OCI-LY1 (cell line): Measurements from ENCODE around the gene VDAC1.

Experiments
- H2AFZ ChIP-seq: fragments of 200-600 bp; sonication (generic), shearing (Covaris generic); 2 replicates; pipeline ENCODE4 v1.6.0; 2014; ENCODE audit warnings: antibody characterized with exemption, mild to moderate bottlenecking, low read length
- H3F3A ChIP-seq: fragments of 200-600 bp; sonication (generic), shearing (Covaris generic); 2 replicates; pipeline ENCODE4 v1.6.0; 2014; ENCODE audit warnings: mild to moderate bottlenecking, antibody characterized with exemption, low read length, moderate library complexity; ENCODE audit not compliant: insufficient read depth
- H3K27ac ChIP-seq: fragments of 200-600 bp; sonication (generic); 2 replicates; pipeline ENCODE4 v1.5.1; 2014; ENCODE audit warnings: low read length, mixed run types, mild to moderate bottlenecking, low read depth; ENCODE audit not compliant: poor library complexity, severe bottlenecking
- H3K27me3 ChIP-seq: fragments of 200-600 bp; sonication (generic); 2 replicates; pipeline ENCODE4 v1.6.0; 2014; ENCODE audit warnings: antibody characterized with exemption, mild to moderate bottlenecking, low read length, moderate library complexity; ENCODE audit not compliant: insufficient read depth
- H3K36me3 ChIP-seq: fragments of 200-600 bp; sonication (generic); 2 replicates; pipeline ENCODE4 v1.6.1; 2014; ENCODE audit warnings: mild to moderate bottlenecking, antibody characterized with exemption, low read length, moderate library complexity, mixed read lengths; ENCODE audit not compliant: insufficient read depth
- H3K4me1 ChIP-seq: fragments of 200-600 bp; sonication (generic); 2 replicates; pipeline ENCODE4 v1.5.1; 2014; ENCODE audit warnings: mild to moderate bottlenecking, low read length, moderate library complexity; ENCODE audit not compliant: insufficient read depth, severe bottlenecking
- H3K4me2 ChIP-seq: fragments of 200-600 bp; sonication (generic), shearing (Covaris generic); 2 replicates; pipeline ENCODE4 v1.6.1; 2014; ENCODE audit warnings: low read length
- H3K4me3 ChIP-seq: fragments of 200-600 bp; sonication (generic); 2 replicates; pipeline ENCODE4 v1.5.1; 2014; ENCODE audit warnings: low read length, low read depth, mild to moderate bottlenecking, mixed read lengths; ENCODE audit not compliant: poor library complexity, severe bottlenecking
- H3K79me2 ChIP-seq: fragments of 200-600 bp; shearing (Covaris generic); 2 replicates; pipeline ENCODE4 v1.6.1; 2016; ENCODE audit warnings: mixed run types, low read length, mixed read lengths; ENCODE audit not compliant: insufficient read depth
- H3K9ac ChIP-seq: fragments of 200-600 bp; sonication (generic), shearing (Covaris generic); 2 replicates; pipeline ENCODE4 v1.6.1; 2014; ENCODE audit warnings: mild to moderate bottlenecking, low read length, mixed read lengths
- H3K9me2 ChIP-seq: fragments of 200-600 bp; sonication (generic), shearing (Covaris generic); 2 replicates; pipeline ENCODE4 v1.6.1; 2014; ENCODE audit warnings: low read depth, mild to moderate bottlenecking, low read length, mixed read lengths
- H3K9me3 ChIP-seq: fragments of 200-600 bp; shearing (Covaris generic); 2 replicates; pipeline ENCODE4 v1.6.1; 2014; ENCODE audit warnings: low read length, mixed read lengths
- H4K20me1 ChIP-seq: fragments of 200-600 bp; sonication (generic), shearing (Covaris generic); 2 replicates; pipeline ENCODE4 v1.6.0; 2016; ENCODE audit warnings: mild to moderate bottlenecking, low read length; ENCODE audit not compliant: insufficient read depth
- CTCF ChIP-seq: fragments of 200-600 bp; sonication (generic), shearing (Covaris generic); IDR thresholded peaks from 2 replicates; pipeline ENCODE4 v1.5.1; 2017; ENCODE audit warnings: mild to moderate bottlenecking, antibody characterized with exemption, low read length, moderate library complexity, mixed read lengths
- EZH2 ChIP-seq: fragments of 200-600 bp; sonication (generic), shearing (Covaris generic); IDR thresholded peaks from 2 replicates; pipeline ENCODE4 v1.8.0; 2017; ENCODE audit warnings: borderline replicate concordance, mixed run types, mild to moderate bottlenecking, antibody characterized with exemption, low read length, moderate library complexity, mixed read lengths

VDAC1 gene

GRCh38 chr5:134041570-134042411 is 37.0 kb upstream of the VDAC1 start:
- H3K4me3 ChIP-seq = no peak overlapping the region
- no peaks in the 10 kb centered on the region for H3F3A ChIP-seq
- no peaks in the 10 kb centered on the region for H3K36me3 ChIP-seq
- H3K4me2 ChIP-seq = no peak overlapping the region
- no peak overlapping the region for H3K9ac ChIP-seq
- H3K79me2 ChIP-seq = no peaks in the 10 kb centered on the region
- H3K27me3 ChIP-seq = peaks cover 5% of the 10 kb centered on the region; the same call in 1 of the 2 replicates
- no peaks in the 10 kb centered on the region for H3K9me3 ChIP-seq
- H3K27ac ChIP-seq = no peak overlapping the region
- H3K9me2 ChIP-seq = no peaks in the 10 kb centered on the region
- TF ChIP-seq CTCF = no peak
- no peak for TF ChIP-seq EZH2
- no peaks in the 10 kb centered on the region for H3K4me1 ChIP-seq
- H4K20me1 ChIP-seq = no peaks in the 10 kb centered on the region
- no peak overlapping the region for H2AFZ ChIP-seq

- Histone ChIP-seq H3F3A (no peaks in the 10 kb centered on the region), H3K9me2 (no peaks in the 10 kb centered on the region), H3K79me2 (no peaks in the 10 kb centered on the region), H3K4me2 (no peak overlapping the region), H3K9ac (no peak overlapping the region), H4K20me1 (no peaks in the 10 kb centered on the region), H2AFZ (no peak overlapping the region), H3K4me3 (no peak overlapping the region), H3K27ac (no peak overlapping the region), H3K27me3 (no peaks in the 10 kb centered on the region), H3K36me3 (no peaks in the 10 kb centered on the region), H3K9me3 (no peaks in the 10 kb centered on the region), H3K4me1 (no peaks in the 10 kb centered on the region)
- TF ChIP-seq EZH2 (no peak), CTCF (no peak)
These were observed 33.4 kb upstream of the VDAC1 start for GRCh38 chr5:134038138-134038537.

- Histone ChIP-seq H3K4me3 (no peak overlapping the region), H3K27ac (no peak overlapping the region), H3K36me3 (no peaks in the 10 kb centered on the region), H3K9me2 (no peaks in the 10 kb centered on the region), H4K20me1 (no peaks in the 10 kb centered on the region), H3K9me3 (no peaks in the 10 kb centered on the region), H3F3A (no peaks in the 10 kb centered on the region), H3K4me1 (no peaks in the 10 kb centered on the region), H3K79me2 (no peaks in the 10 kb centered on the region), H2AFZ (no peak overlapping the region), H3K4me2 (no peak overlapping the region), H3K27me3 (no peaks in the 10 kb centered on the region), H3K9ac (no peak overlapping the region)
- TF ChIP-seq EZH2 = no peak
- TF ChIP-seq CTCF = no peak
These were observed 32.4 kb upstream of the VDAC1 start for GRCh38 chr5:134037160-134037559.
